ENCODE data around the gene IWS1.

IWS1 gene

GRCh38 chr2:127462461-127462860 lies 63.8 kb downstream of the IWS1 start:
- H2BK120ac ChIP-seq (ENCODE audit: low read depth, low read length) = no peak overlapping the region
- H3K4me3 ChIP-seq (ENCODE audit: low read length in 2 of 2) = no peak overlapping the region
- H2AFZ ChIP-seq (ENCODE audit: low read length) = no peak overlapping the region
- H4K91ac ChIP-seq (ENCODE audit: low read depth, low read length, poor library complexity) = no peak overlapping the region
- DNase-seq (ENCODE audit: low spot score) = no peak
- no peaks in the 10 kb centered on the region for H3K9me3 ChIP-seq (replicated peaks in 1 of 2; ENCODE audit: control insufficient read depth in 2 of 2, insufficient read depth in 1 of 2, low read depth in 1 of 2, low read length in 2 of 2)
- H2BK12ac ChIP-seq (ENCODE audit: low read length) = no peak overlapping the region
- H3K14ac ChIP-seq (ENCODE audit: low read length) = no peak overlapping the region
- no peak overlapping the region for H3K9ac ChIP-seq (ENCODE audit: low read depth, low read length, poor library complexity)
- no peak overlapping the region for H3K27ac ChIP-seq (replicated peaks; ENCODE audit: low read length)
- no CpG with 5 or more reads among the region's 3 CpGs for WGBS, 2 donors (ENCODE audit: extremely low coverage in 2 of 2, insufficient read length in 2 of 2, insufficient replicate concordance in 1 of 2)
- H3K79me1 ChIP-seq (ENCODE audit: low read depth, low read length) = no peaks in the 10 kb centered on the region
- H3K4ac ChIP-seq (ENCODE audit: low read length) = no peak overlapping the region
- no peak overlapping the region for H4K8ac ChIP-seq (ENCODE audit: low read depth, low read length)
- no peak overlapping the region for H2AK5ac ChIP-seq (ENCODE audit: low read depth, low read length)
- H3K23ac ChIP-seq (ENCODE audit: low read depth, low read length, poor library complexity) = no peak overlapping the region
- no peak overlapping the region for H3K18ac ChIP-seq (ENCODE audit: low read length)
- no peaks in the 10 kb centered on the region for H3K36me3 ChIP-seq (replicated peaks in 1 of 2; ENCODE audit: control insufficient read depth in 2 of 2, insufficient read depth in 2 of 2, low read length in 2 of 2)
- H2BK5ac ChIP-seq (ENCODE audit: low read length) = no peak overlapping the region
- H3K27me3 ChIP-seq (ENCODE audit: control insufficient read depth in 3 of 3, insufficient read depth in 3 of 3, low read depth in 1 of 3, low read length in 3 of 3) = no peaks in the 10 kb centered on the region
- H2BK15ac ChIP-seq (ENCODE audit: low read length) = no peak overlapping the region
- H3K4me1 ChIP-seq (ENCODE audit: control insufficient read depth in 2 of 2, insufficient read depth in 1 of 2, low read depth in 1 of 2, low read length in 2 of 2) = peaks cover 2 to 8% of the 10 kb centered on the region in 2 donors
- no peak overlapping the region for H3K4me2 ChIP-seq (ENCODE audit: insufficient read depth, low read length, poor library complexity, severe bottlenecking)

- no peak overlapping the region for H3K27ac ChIP-seq (replicated peaks; ENCODE audit: low read length)
- no peaks in the 10 kb centered on the region for H3K27me3 ChIP-seq (ENCODE audit: control insufficient read depth in 3 of 3, insufficient read depth in 3 of 3, low read depth in 1 of 3, low read length in 3 of 3)
- no CpG with 5 or more reads among the region's 12 CpGs for WGBS, 2 donors (ENCODE audit: extremely low coverage in 2 of 2, insufficient read length in 2 of 2, insufficient replicate concordance in 1 of 2)
- no peak overlapping the region for H2BK120ac ChIP-seq (ENCODE audit: low read depth, low read length)
- H4K91ac ChIP-seq (ENCODE audit: low read depth, low read length, poor library complexity) = no peak overlapping the region
- no peak overlapping the region for H3K14ac ChIP-seq (ENCODE audit: low read length)
- peak overlapping the region; percentile 14 for H3K9ac ChIP-seq (ENCODE audit: low read depth, low read length, poor library complexity)
- peak overlapping the region; percentile 21 for H2AK5ac ChIP-seq (ENCODE audit: low read depth, low read length)
- H3K36me3 ChIP-seq (replicated peaks in 1 of 2; ENCODE audit: control insufficient read depth in 2 of 2, insufficient read depth in 2 of 2, low read length in 2 of 2) = peaks cover 0 to 3% of the 10 kb centered on the region in 2 donors
- H3K18ac ChIP-seq (ENCODE audit: low read length) = no peak overlapping the region
- peaks cover 10 to 11% of the 10 kb centered on the region in 2 donors for H3K4me1 ChIP-seq (ENCODE audit: control insufficient read depth in 2 of 2, insufficient read depth in 1 of 2, low read depth in 1 of 2, low read length in 2 of 2)
- H3K23ac ChIP-seq (ENCODE audit: low read depth, low read length, poor library complexity) = no peak overlapping the region
- H2BK15ac ChIP-seq (ENCODE audit: low read length) = no peak overlapping the region
- no peak overlapping the region for H3K4me2 ChIP-seq (ENCODE audit: insufficient read depth, low read length, poor library complexity, severe bottlenecking)
- no peak overlapping the region for H3K4ac ChIP-seq (ENCODE audit: low read length)
- H3K4me3 ChIP-seq (ENCODE audit: low read length in 2 of 2) = no peak overlapping the region
- no peak overlapping the region for H4K8ac ChIP-seq (ENCODE audit: low read depth, low read length)
- no peak overlapping the region for H2AFZ ChIP-seq (ENCODE audit: low read length)
- no peak overlapping the region for H2BK5ac ChIP-seq (ENCODE audit: low read length)
- H2BK12ac ChIP-seq (ENCODE audit: low read length) = no peak overlapping the region
- no peak for DNase-seq (ENCODE audit: low spot score)
- H3K79me1 ChIP-seq (ENCODE audit: low read depth, low read length) = no peaks in the 10 kb centered on the region
- peaks cover 0 to 2% of the 10 kb centered on the region in 2 donors for H3K9me3 ChIP-seq (replicated peaks in 1 of 2; ENCODE audit: control insufficient read depth in 2 of 2, insufficient read depth in 1 of 2, low read depth in 1 of 2, low read length in 2 of 2)
Measured at GRCh38 chr2:127456960-127457359, 69.3 kb downstream of the IWS1 start.

- Histone ChIP-seq H2AFZ (ENCODE audit: low read length) (peak overlapping the region; percentile 22), H3K18ac (ENCODE audit: low read length) (no peak overlapping the region), H3K4ac (ENCODE audit: low read length) (no peak overlapping the region), H4K91ac (ENCODE audit: low read depth, low read length, poor library complexity) (no peak overlapping the region), H3K9me3 (replicated peaks in 1 of 2; ENCODE audit: control insufficient read depth in 2 of 2, insufficient read depth in 1 of 2, low read depth in 1 of 2, low read length in 2 of 2) (peaks cover 0 to 2% of the 10 kb centered on the region in 2 donors), H3K14ac (ENCODE audit: low read length) (no peak overlapping the region), H2BK5ac (ENCODE audit: low read length) (no peak overlapping the region), H3K9ac (ENCODE audit: low read depth, low read length, poor library complexity) (no peak overlapping the region), H3K4me2 (ENCODE audit: insufficient read depth, low read length, poor library complexity, severe bottlenecking) (no peak overlapping the region), H2BK12ac (ENCODE audit: low read length) (no peak overlapping the region), H2BK15ac (ENCODE audit: low read length) (no peak overlapping the region), H4K8ac (ENCODE audit: low read depth, low read length) (no peak overlapping the region), H3K23ac (ENCODE audit: low read depth, low read length, poor library complexity) (no peak overlapping the region), H3K27me3 (ENCODE audit: control insufficient read depth in 3 of 3, insufficient read depth in 3 of 3, low read depth in 1 of 3, low read length in 3 of 3) (no peaks in the 10 kb centered on the region), H2AK5ac (ENCODE audit: low read depth, low read length) (no peak overlapping the region), H2BK120ac (ENCODE audit: low read depth, low read length) (no peak overlapping the region), H3K4me1 (ENCODE audit: control insufficient read depth in 2 of 2, insufficient read depth in 1 of 2, low read depth in 1 of 2, low read length in 2 of 2) (peaks cover 10 to 11% of the 10 kb centered on the region in 2 donors), H3K36me3 (replicated peaks in 1 of 2; ENCODE audit: control insufficient read depth in 2 of 2, insufficient read depth in 2 of 2, low read length in 2 of 2) (peaks cover 0 to 3% of the 10 kb centered on the region in 2 donors), H3K79me1 (ENCODE audit: low read depth, low read length) (no peaks in the 10 kb centered on the region), H3K27ac (replicated peaks; ENCODE audit: low read length) (no peak overlapping the region), H3K4me3 (ENCODE audit: low read length in 2 of 2) (no peak overlapping the region)
- no peak for DNase-seq (ENCODE audit: low spot score)
- WGBS, 2 donors (ENCODE audit: extremely low coverage in 2 of 2, insufficient read length in 2 of 2, insufficient replicate concordance in 1 of 2) = no CpG with 5 or more reads among the region's 13 CpGs
Measured at GRCh38 chr2:127455566-127456493, 70.5 kb downstream of the IWS1 start.

Measured in neuronal stem cell (in vitro differentiated cells).